AG04450 (cell line): ENCODE results near the gene EPHA3. TPM values are rescaled to one million over a fixed set of nuclear protein-coding genes. Genes with fewer than 3 reads are reported as not detected.

ENCODE experiments used
- CTCF ChIA-PET: fragments of 300-600, 350-600 bp; formaldehyde crosslinking; extraction: SDS; loops from one replicate; lab custom pipeline; 2022; ENCODE audit warnings: antibody characterized with exemption, inconsistent platforms; lab: Charles Lee
- POLR2A ChIA-PET: fragments of 350-600 bp; formaldehyde crosslinking; extraction: SDS; loops from one replicate; lab custom pipeline; 2021; ENCODE audit warnings: antibody characterized with exemption, inconsistent platforms; lab: Yijun Ruan, JAX
- DNase-seq: peaks from one replicate; pipeline ENCODE4 v3.0.0-alpha.2; 2011; ENCODE audit warnings: low read depth, low spot score
- H3K27ac ChIP-seq: one replicate; pipeline ENCODE4 v1.5.1; 2012; ENCODE audit warnings: low read depth, low read length, control low read depth
- H3K27me3 ChIP-seq: one replicate; pipeline ENCODE4 v1.6.0; 2012; ENCODE audit warnings: low read length; ENCODE audit not compliant: control insufficient read depth, insufficient read depth
- H3K4me3 ChIP-seq: 2 replicates; pipeline ENCODE4 v1.5.1; 2011; ENCODE audit warnings: mild to moderate bottlenecking, low read depth, low read length, control low read depth
- H3K9me3 ChIP-seq: 2 replicates; pipeline ENCODE4 v1.5.1; 2012; ENCODE audit warnings: low read length; ENCODE audit not compliant: control insufficient read depth, insufficient read depth
- CTCF ChIP-seq: IDR thresholded peaks from 2 replicates; pipeline ENCODE4 v1.5.1; 2011; ENCODE audit warnings: low read depth, low read length, control low read depth, inconsistent platforms
- polyA plus RNA-seq: library from polyadenylated mRNA; depleted of rRNA; stranded (reverse); fragments of >200 nt; gene quantifications from 2 replicates; pipeline ENCODE4 v1.2.3, GENCODE V29; 2011

The EPHA3 gene
- polyA plus RNA-seq, 1 experiment, result 0.04 TPM

GRCh38 chr3:89527736-89528305 lies 420.4 kb downstream of the EPHA3 start:
- no peak for TF ChIP-seq CTCF
- no peak overlapping the region for H3K27ac ChIP-seq
- CTCF ChIA-PET, result no interaction called here
- H3K4me3 ChIP-seq, result no peak overlapping the region
- POLR2A ChIA-PET, result no interaction called here
- H3K27me3 ChIP-seq, result no peaks in the 10 kb centered on the region
- DNase-seq, result no peak
- H3K9me3 ChIP-seq, result no peaks in the 10 kb centered on the region
